Activated T-helper 2 cell treated with anti-CD3 and anti-CD28 coated beads, Interferon-gamma antibody, Interleukin-2, Interleukin-4, amounts not matched to agents 10 μg/mL and 5 μg/mL and 100 μg/mL, durations not matched to agents 14 hours and 24 hours and 36 hours (primary cell): ENCODE measurements around the gene ZSWIM3. TPM values are rescaled to one million over a fixed set of nuclear protein-coding genes. Genes with fewer than 3 reads are reported as not detected.

Source experiments
- DNase-seq: peaks from one replicate; pipeline ENCODE4 v3.0.0; 2021; ENCODE audit warnings: low spot score
- H3K27ac Mint-ChIP-seq: one replicate; pipeline ENCODE4 v1.8.0; 2021; ENCODE audit warnings: mixed read lengths
- H3K27me3 Mint-ChIP-seq: one replicate; pipeline ENCODE4 v1.8.0; 2021; ENCODE audit warnings: low read depth, mixed read lengths
- H3K36me3 Mint-ChIP-seq: one replicate; pipeline ENCODE4 v1.8.0; 2021; ENCODE audit warnings: low read depth, mixed read lengths
- H3K4me1 Mint-ChIP-seq: one replicate; pipeline ENCODE4 v1.8.0; 2021; ENCODE audit warnings: low read depth, mixed read lengths
- H3K4me3 Mint-ChIP-seq: one replicate; pipeline ENCODE4 v1.8.0; 2021; ENCODE audit warnings: low read depth, mild to moderate bottlenecking, moderate library complexity, mixed read lengths
- H3K9me3 Mint-ChIP-seq: one replicate; pipeline ENCODE4 v1.8.0; 2021; ENCODE audit warnings: mixed read lengths
- intact Hi-C: fragments of 100-400 bp; cut with micrococcal nuclease; formaldehyde crosslinking; loops from one replicate; pipeline ENCODE4 v1.15.1; 2023
- total RNA-seq: library from RNA; stranded (reverse); gene quantifications from 2 replicates; pipeline ENCODE4 v1.2.3, GENCODE V29; 2022

The ZSWIM3 gene
- total RNA-seq, 1 donor from 2014 or later: 6.2 TPM

DNA sequence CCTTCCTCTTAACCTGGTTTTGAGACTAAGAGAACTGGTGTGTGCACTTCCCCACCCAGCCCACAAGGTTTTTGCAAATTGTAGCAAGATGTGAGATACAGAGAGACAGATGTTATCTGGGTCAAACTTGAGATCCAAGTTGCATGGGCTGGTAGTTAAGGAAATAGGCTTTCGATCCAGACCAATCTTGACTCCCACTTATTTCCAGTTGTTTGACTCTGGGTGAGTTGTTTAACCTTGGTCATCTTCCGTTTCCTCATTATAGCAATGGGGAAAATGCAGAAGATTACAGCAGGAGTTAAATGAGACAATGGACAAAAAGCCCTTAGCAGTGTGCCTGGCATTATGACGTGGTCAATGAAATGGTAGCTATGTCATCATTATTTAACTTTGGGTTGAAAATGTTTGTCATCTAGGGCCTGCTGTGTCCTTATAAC is 22.1 kb upstream of the ZSWIM3 start:
- Mint-ChIP-seq H3K27me3 (peaks cover 7% of the 10 kb centered on the region), H3K9me3 (no peaks in the 10 kb centered on the region), H3K4me1 (peaks cover 15% of the 10 kb centered on the region), H3K36me3 (no peaks in the 10 kb centered on the region), H3K4me3 (peak overlapping the region; percentile 35), H3K27ac (no peak overlapping the region)
- intact Hi-C loops: loop anchor here (2.0 kb wide), 1 partner anchor 21 kb away; the partner anchor contains the start of genes ACOT8 and ZSWIM3
- DNase-seq: no peak

DNA sequence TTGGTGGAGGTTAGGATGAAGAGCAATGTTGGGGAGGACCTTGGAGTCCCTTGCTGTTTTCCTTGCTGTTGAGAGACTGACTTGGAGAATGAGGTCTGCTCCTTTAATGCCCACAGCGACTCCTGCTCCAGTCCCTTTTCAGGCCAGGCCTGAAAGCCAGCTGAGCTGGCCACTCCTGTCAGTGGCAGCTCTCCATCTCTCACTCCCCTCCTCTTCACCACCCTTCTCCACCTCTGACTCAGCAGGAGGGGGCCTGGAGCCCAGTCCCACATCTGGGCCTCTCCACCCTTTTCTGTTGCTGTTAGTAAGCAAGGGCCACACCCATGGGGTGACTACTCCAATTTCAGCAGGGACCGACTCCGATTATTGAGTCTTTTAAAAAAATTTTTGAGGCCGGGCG is 21.6 kb upstream of the ZSWIM3 start:
- Mint-ChIP-seq H3K9me3 (no peaks in the 10 kb centered on the region), H3K27me3 (peaks cover 6% of the 10 kb centered on the region), H3K4me3 (peak overlapping the region; percentile 35), H3K4me1 (peaks cover 15% of the 10 kb centered on the region), H3K27ac (no peak overlapping the region), H3K36me3 (no peaks in the 10 kb centered on the region)
- no peak for DNase-seq
- intact Hi-C loops: loop anchor here (2.0 kb wide), 1 partner anchor 21 kb away; the partner anchor contains the start of genes ACOT8 and ZSWIM3

DNA sequence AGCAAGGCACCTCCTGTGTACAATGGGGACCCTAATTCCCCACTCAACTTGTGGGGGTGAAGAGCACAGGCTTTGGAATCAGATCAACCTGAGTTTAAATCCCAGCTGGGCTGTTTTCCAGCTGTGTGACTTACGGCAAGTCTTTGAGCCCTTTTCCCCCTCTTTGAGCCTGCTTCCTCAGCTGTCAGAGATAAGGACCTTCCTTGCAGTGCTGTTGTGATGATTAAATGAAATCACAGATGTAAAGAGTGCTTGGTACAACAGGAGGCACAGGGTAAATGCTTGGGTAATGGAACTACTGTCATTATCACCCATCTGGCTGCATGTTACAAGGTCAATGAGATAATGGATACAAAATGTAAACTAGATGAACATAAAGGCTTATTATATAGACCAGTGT is 20.6 kb upstream of the ZSWIM3 start:
- no peak overlapping the region for H3K27ac Mint-ChIP-seq
- no peaks in the 10 kb centered on the region for H3K36me3 Mint-ChIP-seq
- no peak overlapping the region for H3K4me3 Mint-ChIP-seq
- DNase-seq: no peak
- no peaks in the 10 kb centered on the region for H3K9me3 Mint-ChIP-seq
- H3K4me1 Mint-ChIP-seq: peaks cover 15% of the 10 kb centered on the region
- intact Hi-C loops: no loop called here
- peaks cover 4% of the 10 kb centered on the region for H3K27me3 Mint-ChIP-seq

DNA sequence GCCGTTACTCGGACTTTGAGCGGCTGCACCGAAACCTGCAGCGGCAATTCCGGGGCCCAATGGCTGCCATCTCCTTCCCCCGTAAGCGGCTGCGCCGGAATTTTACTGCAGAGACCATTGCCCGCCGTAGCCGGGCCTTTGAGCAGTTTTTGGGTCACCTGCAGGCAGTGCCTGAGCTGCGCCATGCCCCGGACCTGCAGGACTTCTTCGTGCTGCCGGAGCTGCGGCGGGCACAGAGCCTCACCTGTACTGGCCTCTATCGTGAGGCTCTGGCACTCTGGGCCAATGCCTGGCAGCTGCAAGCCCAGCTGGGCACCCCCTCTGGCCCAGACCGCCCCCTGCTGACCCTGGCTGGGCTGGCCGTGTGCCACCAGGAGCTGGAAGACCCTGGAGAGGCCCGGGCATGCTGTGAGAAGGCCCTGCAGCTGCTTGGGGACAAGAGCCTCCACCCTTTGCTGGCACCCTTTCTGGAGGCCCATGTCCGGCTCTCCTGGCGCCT is 16.7 kb upstream of the ZSWIM3 start:
- no peak overlapping the region for H3K4me3 Mint-ChIP-seq

DNA sequence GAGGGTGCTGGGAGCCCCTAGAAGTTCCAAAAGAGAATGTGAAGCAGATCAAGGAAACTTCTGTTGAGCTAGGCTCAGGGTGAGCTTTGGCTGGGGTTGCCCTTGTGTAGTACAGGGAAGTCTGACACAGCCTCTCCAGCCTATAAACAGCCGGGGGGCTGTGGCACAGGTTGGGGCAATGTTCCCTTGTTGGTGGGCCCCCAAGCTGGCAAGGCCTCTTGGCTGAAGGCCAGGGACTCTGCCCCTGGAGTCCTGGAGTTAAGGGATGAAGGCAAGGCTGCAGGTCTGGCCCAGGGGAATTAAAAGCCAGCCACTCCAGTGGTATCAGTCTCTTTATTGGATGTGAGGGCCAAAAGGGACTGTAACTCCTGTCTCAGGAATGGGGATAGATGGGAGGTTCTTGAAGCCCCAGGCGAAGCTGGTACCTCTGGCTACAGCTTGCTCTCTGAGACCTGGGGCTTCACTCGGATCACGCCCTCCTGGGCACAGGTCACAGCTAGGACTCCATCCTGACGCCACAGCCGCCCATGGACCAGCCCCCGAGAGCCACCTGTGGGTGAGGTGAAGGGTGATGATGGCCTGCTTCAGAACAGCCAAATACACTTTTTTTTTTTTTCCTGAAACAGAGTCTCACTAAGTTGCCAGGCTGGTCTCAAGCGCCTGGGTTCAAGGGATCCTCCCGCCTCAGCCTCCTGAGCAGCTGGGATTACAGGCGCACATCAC is 15.8 kb upstream of the ZSWIM3 start:
- H3K4me3 Mint-ChIP-seq: no peak overlapping the region
- no peak overlapping the region for H3K27ac Mint-ChIP-seq
- peaks cover 25% of the 10 kb centered on the region for H3K36me3 Mint-ChIP-seq
- H3K9me3 Mint-ChIP-seq: no peaks in the 10 kb centered on the region
- intact Hi-C loops: no loop called here
- DNase-seq: no peak
- no peaks in the 10 kb centered on the region for H3K4me1 Mint-ChIP-seq
- no peaks in the 10 kb centered on the region for H3K27me3 Mint-ChIP-seq

More for the DNA sequence above, 16.7 kb upstream of the ZSWIM3 start:
- H3K27me3 Mint-ChIP-seq: no peaks in the 10 kb centered on the region
- H3K27ac Mint-ChIP-seq: no peak overlapping the region
- H3K36me3 Mint-ChIP-seq: peaks cover 20% of the 10 kb centered on the region
- no peaks in the 10 kb centered on the region for H3K9me3 Mint-ChIP-seq
- intact Hi-C loops: no loop called here
- DNase-seq: no peak
- H3K4me1 Mint-ChIP-seq: no peaks in the 10 kb centered on the region

DNA sequence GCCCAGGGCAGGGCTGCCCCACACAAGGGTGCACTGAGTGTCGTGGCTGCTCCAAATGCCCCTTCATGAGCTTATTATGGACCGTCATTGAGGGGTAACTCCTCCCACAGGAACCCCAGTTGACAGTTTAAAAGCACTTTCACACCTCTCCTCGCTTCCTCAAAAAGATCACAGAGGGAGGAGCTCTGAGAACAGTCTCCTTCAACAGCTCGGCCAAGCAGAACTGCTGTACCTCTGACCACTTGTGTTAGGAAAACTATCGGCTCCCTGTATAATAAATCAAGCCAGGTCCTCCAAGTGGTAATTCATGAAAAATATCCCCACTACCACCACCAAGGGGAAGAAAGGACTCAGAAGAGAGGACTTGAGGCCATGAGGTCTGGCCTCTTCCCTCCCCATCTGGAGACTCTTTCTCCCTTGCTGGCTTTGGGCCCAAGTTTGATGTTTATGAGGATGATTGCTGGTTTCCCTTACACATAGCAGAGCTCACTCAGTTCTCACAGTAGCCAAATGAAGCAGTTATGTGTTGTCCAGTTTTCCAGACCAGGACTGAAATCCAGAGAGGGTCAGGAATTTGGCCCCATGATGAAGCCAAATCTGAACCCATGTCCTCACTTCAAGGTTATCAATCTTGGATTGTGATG is 15.1 kb upstream of the ZSWIM3 start:
- H3K4me1 Mint-ChIP-seq: no peaks in the 10 kb centered on the region
- intact Hi-C loops: no loop called here
- peaks cover 26% of the 10 kb centered on the region for H3K36me3 Mint-ChIP-seq

DNA sequence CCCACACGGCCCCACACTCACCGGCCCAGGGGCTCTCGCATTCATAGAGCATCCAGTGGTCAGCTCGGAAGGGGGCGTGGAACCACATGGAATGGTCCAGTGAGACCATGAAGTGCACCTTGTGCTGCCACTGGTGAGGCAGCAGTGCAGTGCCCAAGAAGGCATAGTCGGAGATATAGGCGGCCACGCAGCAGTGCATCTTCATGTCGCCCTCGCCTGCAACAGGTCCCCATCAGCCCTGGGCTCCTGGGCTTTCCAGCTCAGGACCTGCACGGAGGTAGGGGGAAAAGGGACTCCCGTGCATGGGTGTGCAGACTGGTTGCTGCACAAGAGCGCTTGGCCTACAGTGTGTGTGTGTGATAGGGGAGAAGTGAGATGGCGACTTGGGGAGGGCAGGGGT is 13.9 kb upstream of the ZSWIM3 start:
- no peak for DNase-seq
- Mint-ChIP-seq H3K36me3 (peaks cover 33% of the 10 kb centered on the region), H3K27ac (no peak overlapping the region), H3K4me3 (no peak overlapping the region), H3K4me1 (no peaks in the 10 kb centered on the region), H3K9me3 (no peaks in the 10 kb centered on the region), H3K27me3 (no peaks in the 10 kb centered on the region)
- intact Hi-C loops: no loop called here

More for the DNA sequence above, 15.1 kb upstream of the ZSWIM3 start:
- DNase-seq: no peak
- no peak overlapping the region for H3K4me3 Mint-ChIP-seq
- no peaks in the 10 kb centered on the region for H3K27me3 Mint-ChIP-seq
- H3K27ac Mint-ChIP-seq: no peak overlapping the region
- H3K9me3 Mint-ChIP-seq: no peaks in the 10 kb centered on the region

DNA sequence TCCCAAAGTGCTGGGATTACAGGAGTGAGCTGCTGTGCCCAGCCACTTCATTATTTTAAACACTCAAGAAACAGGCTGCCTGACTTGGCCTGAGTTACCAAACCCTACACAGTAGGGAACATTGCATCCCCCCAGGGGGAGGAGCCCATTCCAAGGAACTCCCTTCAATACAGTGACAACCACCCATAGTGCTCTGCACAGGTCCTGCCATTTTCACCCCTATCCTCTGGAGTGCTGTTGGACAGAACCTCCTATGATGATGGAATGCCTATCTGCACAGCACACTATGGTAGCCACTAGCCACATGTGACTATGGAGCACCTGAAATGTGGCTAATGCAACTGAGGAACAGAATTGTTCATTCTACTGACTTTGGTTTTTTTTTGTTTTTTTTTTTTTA is 12.0 kb upstream of the ZSWIM3 start:
- H3K4me3 Mint-ChIP-seq: no peak overlapping the region
- DNase-seq: no peak
- H3K27ac Mint-ChIP-seq: no peak overlapping the region
- H3K36me3 Mint-ChIP-seq: peaks cover 43% of the 10 kb centered on the region
- H3K9me3 Mint-ChIP-seq: no peaks in the 10 kb centered on the region
- intact Hi-C loops: no loop called here
- H3K27me3 Mint-ChIP-seq: no peaks in the 10 kb centered on the region
- no peaks in the 10 kb centered on the region for H3K4me1 Mint-ChIP-seq

DNA sequence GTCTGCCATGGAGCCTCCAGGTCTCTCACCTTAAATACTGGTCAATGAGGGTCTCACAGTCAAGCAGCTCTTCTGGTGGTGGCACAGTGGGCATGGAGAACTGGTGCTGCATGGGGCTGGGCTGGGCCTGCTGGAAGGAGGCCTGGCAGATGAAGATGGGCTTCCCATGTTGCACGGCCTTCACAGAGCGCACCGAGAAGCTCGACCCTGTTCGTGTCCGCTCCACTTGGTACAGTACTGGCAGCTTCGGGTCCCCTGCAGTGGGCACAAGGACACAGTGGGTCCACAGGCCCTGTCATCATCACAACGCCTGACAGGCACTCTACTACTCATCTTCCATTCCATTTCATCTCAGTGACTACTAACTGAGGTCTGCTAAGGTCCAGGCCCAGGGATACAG is 9.0 kb upstream of the ZSWIM3 start:
- no peaks in the 10 kb centered on the region for H3K27me3 Mint-ChIP-seq
- no peaks in the 10 kb centered on the region for H3K9me3 Mint-ChIP-seq
- H3K4me1 Mint-ChIP-seq: no peaks in the 10 kb centered on the region
- H3K4me3 Mint-ChIP-seq: no peak overlapping the region
- no peak for DNase-seq
- intact Hi-C loops: no loop called here
- no peak overlapping the region for H3K27ac Mint-ChIP-seq
- H3K36me3 Mint-ChIP-seq: peaks cover 51% of the 10 kb centered on the region

DNA sequence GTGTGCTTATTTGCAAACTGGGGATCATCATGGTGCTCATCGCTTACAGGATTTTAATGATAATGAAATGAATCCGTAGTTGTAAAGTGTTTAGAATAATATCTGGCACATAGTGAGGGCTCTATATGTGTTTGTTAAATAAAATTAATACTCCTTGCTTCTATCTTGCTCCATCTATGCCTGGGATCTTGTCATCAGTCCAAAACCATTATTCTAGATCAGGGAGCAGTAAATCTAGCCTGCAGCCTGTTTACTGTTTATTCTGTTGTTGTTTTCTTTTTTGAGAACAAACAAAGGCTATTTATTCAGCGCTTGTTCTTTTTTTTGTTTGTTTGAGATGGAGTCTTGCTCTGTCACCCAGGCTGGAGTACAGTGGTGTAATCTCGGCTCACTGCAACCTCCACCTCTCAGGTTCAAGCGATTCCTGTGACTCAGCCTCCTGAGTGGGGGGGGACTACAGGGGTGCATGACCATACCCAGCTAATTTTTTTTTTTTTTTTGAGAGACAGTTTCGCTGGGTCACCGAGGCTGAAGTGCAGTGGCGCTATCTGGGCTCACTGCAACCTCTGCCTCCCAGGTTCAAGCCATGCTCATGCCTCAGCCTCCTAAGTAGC is 8.3 kb upstream of the ZSWIM3 start:
- peaks cover 52% of the 10 kb centered on the region for H3K36me3 Mint-ChIP-seq
- no peak for DNase-seq
- no peaks in the 10 kb centered on the region for H3K9me3 Mint-ChIP-seq
- no peak overlapping the region for H3K27ac Mint-ChIP-seq
- intact Hi-C loops: no loop called here
- no peaks in the 10 kb centered on the region for H3K27me3 Mint-ChIP-seq
- no peak overlapping the region for H3K4me3 Mint-ChIP-seq
- no peaks in the 10 kb centered on the region for H3K4me1 Mint-ChIP-seq

DNA sequence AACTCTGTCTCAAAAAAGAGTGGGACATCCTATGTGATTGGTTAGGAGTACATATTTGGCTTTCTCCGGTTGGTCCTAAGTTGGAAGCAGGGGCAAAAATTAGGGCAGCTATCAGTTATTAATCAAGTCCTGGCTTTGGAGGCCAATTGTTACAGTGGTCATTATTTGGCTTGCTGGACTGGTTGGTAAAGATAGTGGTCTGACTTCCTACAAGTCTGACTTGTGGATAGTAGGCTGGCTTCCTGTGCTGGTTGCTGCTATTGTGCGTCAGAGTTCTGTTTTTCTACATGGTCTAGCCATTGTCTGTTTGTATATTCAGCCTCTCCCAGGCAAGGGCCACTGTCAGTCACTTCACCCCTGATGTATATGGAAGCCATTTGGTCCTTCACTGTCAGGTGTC is 7.2 kb upstream of the ZSWIM3 start:
- Mint-ChIP-seq H3K36me3 (peaks cover 55% of the 10 kb centered on the region), H3K4me1 (peaks cover 2% of the 10 kb centered on the region), H3K27ac (no peak overlapping the region), H3K9me3 (no peaks in the 10 kb centered on the region), H3K27me3 (no peaks in the 10 kb centered on the region), H3K4me3 (no peak overlapping the region)
- DNase-seq: no peak
- intact Hi-C loops: no loop called here

DNA sequence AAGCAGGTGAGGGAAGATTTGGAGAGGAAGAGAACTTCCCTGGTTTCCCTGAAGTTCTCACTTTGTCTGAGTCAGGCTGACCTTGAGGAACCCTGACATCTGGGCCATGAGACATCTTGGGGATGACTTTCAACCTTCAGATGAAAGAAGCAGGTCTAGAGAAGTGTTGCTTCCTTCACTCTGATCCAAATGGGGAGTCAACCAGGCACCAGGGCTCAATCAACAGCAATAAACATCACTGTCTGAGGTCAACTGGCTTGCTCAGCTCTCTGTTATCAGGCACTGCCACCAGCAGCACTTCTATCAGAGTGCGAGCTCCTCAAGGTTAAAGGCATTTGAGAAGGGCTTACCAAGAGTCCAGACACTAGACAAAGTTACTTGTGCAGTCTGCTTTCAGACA is 6.5 kb upstream of the ZSWIM3 start:
- Mint-ChIP-seq H3K27ac (no peak overlapping the region), H3K27me3 (no peaks in the 10 kb centered on the region), H3K36me3 (peaks cover 55% of the 10 kb centered on the region), H3K4me3 (no peak overlapping the region), H3K4me1 (peaks cover 5% of the 10 kb centered on the region), H3K9me3 (no peaks in the 10 kb centered on the region)
- intact Hi-C loops: no loop called here
- DNase-seq: no peak

DNA sequence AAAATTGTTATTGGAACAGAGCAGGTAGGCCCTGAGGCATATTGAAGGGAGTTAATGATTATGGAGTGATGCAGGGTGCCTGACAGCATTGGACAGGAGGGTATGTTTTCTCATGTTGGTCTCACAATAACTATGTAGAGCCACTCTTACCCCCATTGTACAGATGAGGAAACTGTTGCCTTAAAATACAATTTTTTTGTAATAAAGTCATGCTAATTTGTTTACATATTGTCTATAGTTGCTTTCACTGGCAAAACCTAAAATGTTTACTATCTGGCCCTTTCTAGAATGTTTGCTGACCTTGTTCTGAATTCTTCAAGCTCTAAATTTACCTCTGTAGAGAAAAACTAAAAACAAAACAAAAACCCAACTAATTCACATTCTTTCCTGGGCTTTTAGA is 5.9 kb upstream of the ZSWIM3 start:
- no peaks in the 10 kb centered on the region for H3K9me3 Mint-ChIP-seq
- no peaks in the 10 kb centered on the region for H3K27me3 Mint-ChIP-seq
- peaks cover 8% of the 10 kb centered on the region for H3K4me1 Mint-ChIP-seq
- no peak overlapping the region for H3K4me3 Mint-ChIP-seq
- intact Hi-C loops: no loop called here
- no peak for DNase-seq
- no peak overlapping the region for H3K27ac Mint-ChIP-seq
- peaks cover 50% of the 10 kb centered on the region for H3K36me3 Mint-ChIP-seq
